Measurements from ENCODE around the gene OR10C1.

The OR10C1 gene

GRCh38 chr6:29478740-29479139, 39.6 kb downstream of the OR10C1 start:
- Histone ChIP-seq H2AFZ (ENCODE audit: low read depth, low read length) (no peak overlapping the region), H3K79me2 (ENCODE audit: insufficient read depth, low read length) (no peaks in the 10 kb centered on the region), H3K9ac (ENCODE audit: low read depth, low read length) (no peak overlapping the region), H3K4me1 (ENCODE audit: insufficient read depth, low read length) (no peaks in the 10 kb centered on the region), H3K4me3 (ENCODE audit: low read depth in 1 of 2, low read length in 2 of 2) (no peak overlapping the region), H4K20me1 (ENCODE audit: insufficient read depth, low read length) (no peaks in the 10 kb centered on the region), H3K27me3 (ENCODE audit: insufficient read depth, low read length, poor library complexity) (no peaks in the 10 kb centered on the region), H3K4me2 (ENCODE audit: insufficient read depth, low read length) (no peak overlapping the region), H3K9me3 (ENCODE audit: insufficient read depth, low read length, severe bottlenecking) (no peaks in the 10 kb centered on the region), H3K36me3 (ENCODE audit: insufficient read depth, low read length) (no peaks in the 10 kb centered on the region), H3K27ac (ENCODE audit: low read length) (no peak overlapping the region)
- no peak for DNase-seq
- no peak for ATAC-seq (ENCODE audit: insufficient read depth, low read depth)
- TF ChIP-seq EZH2 (IDR thresholded peaks at IDR 0.05; ENCODE audit: borderline replicate concordance, low read depth, low read length, severe bottlenecking) (no peak), CTCF (IDR thresholded peaks at IDR 0.05; ENCODE audit: borderline replicate concordance, extremely low read depth, low read length, poor library complexity, severe bottlenecking) (no peak)

- no peak overlapping the region for H3K4me3 ChIP-seq (ENCODE audit: low read depth in 1 of 2, low read length in 2 of 2)
- H3K79me2 ChIP-seq (ENCODE audit: insufficient read depth, low read length): no peaks in the 10 kb centered on the region
- H3K9ac ChIP-seq (ENCODE audit: low read depth, low read length): no peak overlapping the region
- H4K20me1 ChIP-seq (ENCODE audit: insufficient read depth, low read length): no peaks in the 10 kb centered on the region
- no peak overlapping the region for H3K4me2 ChIP-seq (ENCODE audit: insufficient read depth, low read length)
- ATAC-seq (ENCODE audit: insufficient read depth, low read depth): no peak
- no peaks in the 10 kb centered on the region for H3K27me3 ChIP-seq (ENCODE audit: insufficient read depth, low read length, poor library complexity)
- no peak for TF ChIP-seq EZH2 (IDR thresholded peaks at IDR 0.05; ENCODE audit: borderline replicate concordance, low read depth, low read length, severe bottlenecking)
- no peak for TF ChIP-seq CTCF (IDR thresholded peaks at IDR 0.05; ENCODE audit: borderline replicate concordance, extremely low read depth, low read length, poor library complexity, severe bottlenecking)
- no peak for DNase-seq
- H3K27ac ChIP-seq (ENCODE audit: low read length): no peak overlapping the region
- H3K9me3 ChIP-seq (ENCODE audit: insufficient read depth, low read length, severe bottlenecking): no peaks in the 10 kb centered on the region
- no peaks in the 10 kb centered on the region for H3K36me3 ChIP-seq (ENCODE audit: insufficient read depth, low read length)
- no peak overlapping the region for H2AFZ ChIP-seq (ENCODE audit: low read depth, low read length)
- no peaks in the 10 kb centered on the region for H3K4me1 ChIP-seq (ENCODE audit: insufficient read depth, low read length)
Observed at GRCh38 chr6:29479560-29479959, 40.5 kb downstream of the OR10C1 start.

- Histone ChIP-seq H2AFZ (ENCODE audit: low read depth, low read length) (no peak overlapping the region), H3K4me1 (ENCODE audit: insufficient read depth, low read length) (no peaks in the 10 kb centered on the region), H3K9ac (ENCODE audit: low read depth, low read length) (no peak overlapping the region), H3K4me2 (ENCODE audit: insufficient read depth, low read length) (no peak overlapping the region), H3K36me3 (ENCODE audit: insufficient read depth, low read length) (no peaks in the 10 kb centered on the region), H3K9me3 (ENCODE audit: insufficient read depth, low read length, severe bottlenecking) (no peaks in the 10 kb centered on the region), H3K27me3 (ENCODE audit: insufficient read depth, low read length, poor library complexity) (no peaks in the 10 kb centered on the region), H3K79me2 (ENCODE audit: insufficient read depth, low read length) (no peaks in the 10 kb centered on the region), H4K20me1 (ENCODE audit: insufficient read depth, low read length) (no peaks in the 10 kb centered on the region), H3K27ac (ENCODE audit: low read length) (no peak overlapping the region), H3K4me3 (ENCODE audit: low read depth in 1 of 2, low read length in 2 of 2) (no peak overlapping the region)
- DNase-seq: no peak
- ATAC-seq (ENCODE audit: insufficient read depth, low read depth): no peak
- TF ChIP-seq CTCF (IDR thresholded peaks at IDR 0.05; ENCODE audit: borderline replicate concordance, extremely low read depth, low read length, poor library complexity, severe bottlenecking) (no peak), EZH2 (IDR thresholded peaks at IDR 0.05; ENCODE audit: borderline replicate concordance, low read depth, low read length, severe bottlenecking) (no peak)
Observed at GRCh38 chr6:29483186-29483585, 44.1 kb downstream of the OR10C1 start.

- Histone ChIP-seq H3K27ac (ENCODE audit: low read length) (no peak overlapping the region), H3K36me3 (ENCODE audit: insufficient read depth, low read length) (no peaks in the 10 kb centered on the region), H3K9me3 (ENCODE audit: insufficient read depth, low read length, severe bottlenecking) (no peaks in the 10 kb centered on the region), H3K4me2 (ENCODE audit: insufficient read depth, low read length) (no peak overlapping the region), H3K79me2 (ENCODE audit: insufficient read depth, low read length) (no peaks in the 10 kb centered on the region), H3K4me1 (ENCODE audit: insufficient read depth, low read length) (no peaks in the 10 kb centered on the region), H3K9ac (ENCODE audit: low read depth, low read length) (no peak overlapping the region), H3K27me3 (ENCODE audit: insufficient read depth, low read length, poor library complexity) (no peaks in the 10 kb centered on the region), H3K4me3 (ENCODE audit: low read depth in 1 of 2, low read length in 2 of 2) (no peak overlapping the region), H2AFZ (ENCODE audit: low read depth, low read length) (no peak overlapping the region), H4K20me1 (ENCODE audit: insufficient read depth, low read length) (no peaks in the 10 kb centered on the region)
- TF ChIP-seq EZH2 (IDR thresholded peaks at IDR 0.05; ENCODE audit: borderline replicate concordance, low read depth, low read length, severe bottlenecking) (no peak), CTCF (IDR thresholded peaks at IDR 0.05; ENCODE audit: borderline replicate concordance, extremely low read depth, low read length, poor library complexity, severe bottlenecking) (no peak)
- ATAC-seq (ENCODE audit: insufficient read depth, low read depth): no peak
- DNase-seq: no peak
Observed at GRCh38 chr6:29483735-29484134, 44.6 kb downstream of the OR10C1 start.

Measured in DND-41 (cell line).